DMS79 treated with DMSO at 0.1 percent for 48 hours (cell line): ENCODE data around the gene NETO2.
"Not testable (repeated sequence)": the region's sequence is repeated elsewhere in the genome, so short reads cannot be mapped to it uniquely, and the experiment has no call there.

Source experiments
- DNase-seq: peaks from one replicate; lab custom pipeline; 2025; lab: John Stamatoyannopoulos, UW

Gene NETO2

GRCh38 chr16:47065766-47066688 is 77.7 kb downstream of the NETO2 start:
- no peak for DNase-seq

- DNase-seq, result no peak
These were observed 79.0 kb downstream of the NETO2 start for GRCh38 chr16:47064775-47065174.

- DNase-seq, result no peak
These were observed 80.6 kb downstream of the NETO2 start for GRCh38 chr16:47063011-47063724.

GRCh38 chr16:47061204-47061603 is 82.5 kb downstream of the NETO2 start:
- no peak for DNase-seq

GRCh38 chr16:47060596-47060995 is 83.1 kb downstream of the NETO2 start:
- no peak for DNase-seq

DNA sequence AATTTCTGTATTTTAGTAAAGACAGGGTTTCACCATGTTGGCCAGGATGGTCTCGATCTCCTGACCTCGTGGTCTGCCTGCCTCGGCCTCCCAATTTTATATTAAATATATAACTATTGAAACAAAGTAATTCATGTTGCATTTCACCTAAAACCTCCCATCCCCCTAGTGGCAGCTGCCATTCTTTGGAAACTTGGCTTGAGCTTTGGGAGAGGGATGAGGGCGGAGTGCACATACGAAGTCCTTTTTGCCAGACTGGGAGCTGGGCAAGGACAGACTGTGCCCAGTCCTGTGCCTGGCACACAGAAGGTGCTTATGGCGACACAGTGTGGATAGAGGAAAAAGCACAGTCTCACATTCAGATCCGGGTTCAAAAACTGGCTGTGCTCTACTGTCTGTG is 83.8 kb downstream of the NETO2 start:
- no peak for DNase-seq

DNA sequence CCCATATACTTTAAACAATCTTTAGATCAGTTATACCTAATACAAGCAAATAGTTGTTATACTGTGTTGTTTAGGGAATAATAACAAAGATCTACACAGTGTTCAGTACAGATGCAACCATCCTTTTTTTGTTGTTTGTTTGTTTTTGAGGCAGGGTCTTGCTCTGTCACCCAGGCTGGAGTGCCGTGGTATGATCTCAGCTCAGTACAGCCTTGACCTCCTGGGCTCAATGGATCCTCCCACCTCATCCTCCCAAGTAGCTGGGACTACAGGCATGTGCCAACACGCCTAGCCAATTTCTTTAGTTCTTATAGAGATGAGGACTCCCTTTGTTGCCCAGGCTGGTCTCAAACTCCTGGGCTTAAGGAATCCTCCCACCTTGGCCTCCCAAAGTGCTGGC is 84.6 kb downstream of the NETO2 start:
- not testable (repeated sequence) for DNase-seq

DNA sequence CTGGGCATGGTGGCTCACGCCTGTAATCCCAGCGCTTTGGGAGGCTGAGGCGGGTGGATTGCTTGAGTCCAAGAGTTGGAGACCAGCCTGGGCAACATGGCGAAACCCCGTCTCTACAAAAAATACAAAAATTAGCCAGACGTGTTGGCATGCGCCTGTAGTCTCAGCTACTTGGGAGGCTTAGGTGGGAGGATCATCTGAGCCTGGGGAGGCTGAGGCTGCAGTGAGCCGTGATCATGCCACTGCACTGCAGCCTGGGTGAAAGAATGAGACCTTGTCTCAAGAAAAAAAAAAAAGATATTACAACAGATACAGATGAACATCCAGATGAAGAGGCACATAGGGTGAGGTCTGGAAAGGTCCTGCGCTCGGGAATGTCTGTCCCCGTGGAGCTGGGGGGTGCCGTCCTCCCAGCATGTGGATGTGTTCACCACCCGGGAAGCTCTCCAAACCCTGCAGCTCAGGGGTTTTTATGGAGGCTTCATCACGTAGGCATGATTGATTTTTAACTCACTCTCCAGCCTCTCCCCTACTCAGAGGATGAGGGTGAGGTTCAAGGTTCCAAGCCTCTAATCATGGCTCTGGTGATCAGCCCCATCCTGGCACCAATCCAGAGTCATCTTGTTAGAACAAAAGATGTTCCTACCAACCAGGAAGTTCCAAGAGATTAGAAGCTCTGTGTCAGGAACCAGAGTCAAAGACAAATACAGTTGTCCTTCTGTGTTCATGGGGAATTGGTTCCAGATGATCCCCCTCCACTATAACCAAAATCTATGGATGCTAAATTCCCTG is 85.3 kb downstream of the NETO2 start:
- no peak for DNase-seq

DNA sequence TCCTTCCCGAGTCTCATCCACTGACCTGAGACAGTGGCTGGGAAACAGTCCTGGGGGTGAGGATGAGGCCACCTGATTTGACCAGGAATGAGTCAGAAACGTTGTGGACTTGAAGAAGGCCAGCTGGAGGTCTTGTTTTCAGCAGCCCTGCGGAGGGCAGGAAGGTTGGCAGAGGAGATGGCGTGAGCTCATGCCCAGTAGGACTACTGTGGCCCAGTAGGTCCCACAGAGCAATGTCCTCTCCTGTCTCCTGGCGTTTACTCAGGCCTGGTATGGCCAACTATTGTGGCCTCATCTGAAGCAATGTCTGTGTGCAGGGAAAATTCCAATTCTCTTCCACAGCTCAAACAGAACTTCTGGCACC is 86.1 kb downstream of the NETO2 start:
- no peak for DNase-seq

DNA sequence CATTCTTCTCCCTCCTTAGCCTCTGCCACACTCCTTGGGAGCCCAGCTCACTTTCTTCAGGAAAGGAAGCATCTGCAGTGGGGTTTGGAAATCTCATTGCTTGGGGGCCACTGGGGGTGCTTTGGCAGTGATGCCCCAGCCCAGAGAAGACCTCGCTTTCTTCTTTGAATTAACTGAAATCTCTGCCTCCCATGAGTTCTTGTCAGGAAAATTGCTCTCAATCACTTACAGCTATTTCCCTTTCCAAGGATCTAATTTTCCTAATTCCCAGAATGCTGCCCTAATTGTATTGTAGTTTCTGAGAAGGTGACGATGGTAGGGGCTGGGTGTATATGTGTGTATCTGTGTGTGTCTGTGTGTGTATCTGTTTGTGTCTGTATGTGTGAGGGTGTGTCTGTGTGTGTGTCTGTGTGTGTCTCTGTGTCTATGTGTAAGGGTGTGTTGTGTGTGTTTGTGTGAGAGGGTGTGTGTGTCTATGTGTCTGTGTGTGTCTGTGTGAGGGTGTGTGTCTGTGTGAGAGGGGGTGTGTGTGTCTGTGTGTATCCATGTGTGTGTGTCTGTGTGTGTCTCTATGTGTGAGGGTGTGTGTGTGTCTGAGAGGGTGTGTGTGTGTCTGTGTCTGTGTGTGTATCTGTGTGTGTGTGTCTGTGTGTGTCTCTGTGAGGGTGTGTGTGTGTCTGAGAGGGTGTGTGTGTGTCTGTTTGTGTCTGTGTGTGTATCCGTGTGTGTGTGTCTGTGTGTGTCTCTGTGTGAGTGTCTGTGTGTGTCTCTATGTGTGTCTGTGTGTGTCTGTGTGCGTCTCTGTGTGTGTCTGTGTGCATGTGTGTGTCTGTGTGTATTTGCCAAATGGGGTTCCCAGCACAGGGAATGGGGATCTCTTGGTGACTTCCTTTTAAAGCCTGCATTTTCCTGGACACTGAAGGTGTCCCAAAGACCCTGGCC is 86.8 kb downstream of the NETO2 start:
- no peak for DNase-seq

GRCh38 chr16:47056061-47056460 is 87.7 kb downstream of the NETO2 start:
- not testable (repeated sequence) for DNase-seq

- DNase-seq, result no peak
These were observed 88.4 kb downstream of the NETO2 start for GRCh38 chr16:47055136-47055885.

DNA sequence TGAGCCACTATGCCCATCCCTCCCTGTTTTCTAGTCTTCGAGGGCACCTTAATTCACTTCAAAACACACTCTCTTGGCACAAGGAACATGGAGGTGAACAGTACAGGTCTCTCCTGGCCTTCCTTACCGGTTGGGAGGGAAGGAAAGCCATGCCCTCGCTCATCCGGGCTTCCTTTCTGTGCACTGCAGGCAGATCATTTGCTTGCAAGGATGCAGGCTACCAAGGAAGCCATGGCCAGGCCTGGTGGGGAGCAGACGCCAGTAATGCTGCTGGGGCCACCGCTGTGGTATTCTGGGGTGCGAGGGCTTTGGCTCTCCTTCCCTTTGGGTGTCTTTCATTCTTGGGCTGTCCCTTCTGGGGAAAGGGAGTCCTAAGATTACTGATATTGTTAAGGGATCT is 89.4 kb downstream of the NETO2 start:
- no peak for DNase-seq

- no peak for DNase-seq
These were observed 89.8 kb downstream of the NETO2 start for GRCh38 chr16:47053895-47054294.

DNA sequence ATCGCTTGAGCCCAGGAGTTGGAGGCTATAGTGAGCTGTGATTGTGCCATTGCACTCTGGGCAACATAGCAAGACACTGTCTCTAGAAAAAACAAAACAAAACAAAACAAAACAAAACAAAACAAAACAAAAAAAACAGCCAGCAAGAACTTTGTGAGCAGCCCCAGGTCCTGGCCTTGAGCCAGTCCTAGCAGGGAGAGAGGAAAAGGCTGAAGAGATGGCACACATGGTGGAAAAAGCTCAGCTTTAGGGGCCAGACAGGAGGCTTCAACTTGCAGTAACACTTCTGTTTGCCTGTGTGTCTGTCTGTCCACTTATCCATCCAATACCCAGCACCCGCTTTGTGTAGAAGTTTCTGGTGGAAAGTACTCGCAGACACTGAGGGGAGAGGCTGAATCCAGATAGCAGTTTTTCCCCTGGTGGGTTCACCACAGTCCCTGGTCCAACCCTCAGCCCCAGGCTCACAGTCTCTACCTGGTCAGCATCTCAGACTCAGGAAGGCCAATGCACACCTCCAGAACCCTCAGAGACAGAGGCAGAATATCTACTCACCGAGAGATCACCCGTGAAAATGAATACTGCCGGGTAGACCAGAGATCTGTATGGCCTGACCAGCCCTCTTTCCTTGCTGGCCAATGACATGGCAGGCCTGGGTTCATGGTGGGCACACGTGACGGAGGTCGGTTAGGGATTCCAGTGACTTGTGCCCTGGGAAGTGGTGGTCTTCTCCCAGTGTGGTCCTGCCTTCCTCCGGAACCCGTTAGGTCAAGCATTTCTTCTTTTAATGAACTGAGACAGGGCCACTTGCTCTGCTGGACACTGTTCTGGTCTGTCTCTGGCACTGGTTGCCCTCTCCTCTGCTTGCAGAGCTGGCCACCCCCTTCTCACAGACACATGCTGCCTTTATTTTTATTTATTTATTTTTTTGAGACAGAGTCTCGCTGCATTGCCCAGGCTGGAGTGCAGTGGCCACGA is 90.8 kb downstream of the NETO2 start:
- no peak for DNase-seq

DNA sequence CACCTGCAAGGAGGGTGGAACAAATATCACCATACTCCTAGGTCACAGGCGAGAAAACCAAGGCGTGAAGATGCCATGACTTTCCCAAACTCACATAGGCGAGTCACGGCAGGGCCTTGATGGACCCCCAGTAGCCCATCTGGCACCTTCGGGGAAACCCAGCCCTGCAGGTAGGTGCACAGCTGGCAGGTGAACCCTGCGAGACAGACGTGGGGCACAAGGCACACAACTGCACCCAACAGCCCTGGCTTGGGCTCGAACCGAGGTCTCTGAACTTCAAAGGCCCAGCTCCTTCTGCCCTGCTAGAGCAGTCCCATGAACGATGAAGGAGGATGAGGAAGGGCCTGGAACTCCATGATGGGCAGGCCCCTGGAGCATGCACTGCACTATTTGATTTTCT is 92.7 kb downstream of the NETO2 start:
- DNase-seq, result no peak

DNA sequence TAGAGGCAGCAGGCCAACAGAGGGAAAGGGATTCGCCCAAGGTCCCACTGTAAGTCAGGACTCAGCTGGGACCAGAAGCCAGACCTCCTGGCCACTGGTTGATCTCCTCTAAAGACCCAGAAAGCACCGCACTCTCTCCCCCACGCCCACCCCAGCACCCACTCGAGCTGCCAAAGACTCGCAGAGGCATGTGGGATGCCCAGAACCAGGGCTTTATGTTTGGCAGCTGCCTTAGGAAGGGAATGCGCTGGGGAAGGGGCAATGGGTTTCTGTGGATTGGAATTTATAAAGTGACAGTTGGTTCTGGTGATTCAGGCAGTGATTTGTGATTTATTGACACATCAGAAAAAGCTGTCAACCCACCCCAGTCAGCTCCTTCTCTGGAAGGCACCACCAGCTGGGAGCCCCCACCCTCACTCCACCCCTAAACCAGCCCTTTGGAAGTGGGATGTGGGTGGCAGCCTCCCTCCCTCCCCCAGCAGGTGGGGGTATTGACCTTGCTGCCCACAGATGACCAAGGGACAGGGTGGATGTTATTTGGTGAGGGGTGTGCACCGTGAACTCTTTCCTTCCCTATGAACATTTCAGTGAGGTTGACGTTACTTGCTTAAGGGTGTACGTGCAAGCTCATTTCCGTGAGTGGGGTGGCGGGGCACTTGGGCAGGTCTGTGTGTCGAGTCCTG is 93.7 kb downstream of the NETO2 start:
- no peak for DNase-seq

GRCh38 chr16:47047524-47048203 is 96.1 kb downstream of the NETO2 start:
- DNase-seq, result no peak
